ENCODE data around the gene DNMBP.

The DNMBP gene

GRCh38 chr10:100041306-100042002, 31.7 kb upstream of the DNMBP start:
- TF ChIP-seq USF1 (IDR thresholded peaks at IDR 0.05) (no peak), CEBPB (IDR thresholded peaks at IDR 0.05) (no peak), TEAD4 (IDR thresholded peaks at IDR 0.05) (no peak), TAF1 (IDR thresholded peaks at IDR 0.05; ENCODE audit: low read depth) (no peak), MAX (IDR thresholded peaks at IDR 0.05) (no peak), TCF12 (IDR thresholded peaks at IDR 0.05; ENCODE audit: low read depth) (no peak), CREB1 (IDR thresholded peaks at IDR 0.05; ENCODE audit: low read depth) (no peak), RAD21 (IDR thresholded peaks at IDR 0.05; ENCODE audit: low read depth) (no peak), YY1 (IDR thresholded peaks at IDR 0.05; ENCODE audit: low read depth) (no peak)

- TF ChIP-seq CEBPB (IDR thresholded peaks at IDR 0.05) (no peak), MAX (IDR thresholded peaks at IDR 0.05) (no peak), EP300 (IDR thresholded peaks at IDR 0.05; ENCODE audit: borderline replicate concordance) (no peak), REST (IDR thresholded peaks at IDR 0.05; ENCODE audit: low read depth) (no peak), NFIC (IDR thresholded peaks at IDR 0.05) (no peak), TAF1 (IDR thresholded peaks at IDR 0.05; ENCODE audit: low read depth) (no peak), EGR1 (IDR thresholded peaks at IDR 0.05) (no peak), ZBTB7A (IDR thresholded peaks at IDR 0.05; ENCODE audit: low read depth) (no peak), TCF12 (IDR thresholded peaks at IDR 0.05; ENCODE audit: low read depth) (no peak), YY1 (IDR thresholded peaks at IDR 0.05; ENCODE audit: low read depth) (no peak), RAD21 (IDR thresholded peaks at IDR 0.05; ENCODE audit: low read depth) (no peak), FOXM1 (IDR thresholded peaks at IDR 0.05; ENCODE audit: borderline replicate concordance, low read depth) (no peak), CREB1 (IDR thresholded peaks at IDR 0.05; ENCODE audit: low read depth) (no peak)
Observed at GRCh38 chr10:100038561-100039071, 28.9 kb upstream of the DNMBP start.

- TF ChIP-seq TEAD4 (IDR thresholded peaks at IDR 0.05): no peak
- TF ChIP-seq EP300 (IDR thresholded peaks at IDR 0.05; ENCODE audit: borderline replicate concordance): no peak
- TF ChIP-seq MAX (IDR thresholded peaks at IDR 0.05): no peak
- no peak for TF ChIP-seq ZBTB7A (IDR thresholded peaks at IDR 0.05; ENCODE audit: low read depth)
- TF ChIP-seq TAF1 (IDR thresholded peaks at IDR 0.05; ENCODE audit: low read depth): no peak
- TF ChIP-seq RAD21 (IDR thresholded peaks at IDR 0.05; ENCODE audit: low read depth): no peak
- TF ChIP-seq YY1 (IDR thresholded peaks at IDR 0.05; ENCODE audit: low read depth): no peak
- TF ChIP-seq TCF12 (IDR thresholded peaks at IDR 0.05; ENCODE audit: low read depth): no peak
- no peak for TF ChIP-seq FOXM1 (IDR thresholded peaks at IDR 0.05; ENCODE audit: borderline replicate concordance, low read depth)
- TF ChIP-seq NFIC (IDR thresholded peaks at IDR 0.05): no peak
- no peak for TF ChIP-seq CREB1 (IDR thresholded peaks at IDR 0.05; ENCODE audit: low read depth)
- no peak for TF ChIP-seq REST (IDR thresholded peaks at IDR 0.05; ENCODE audit: low read depth)
- TF ChIP-seq USF1 (IDR thresholded peaks at IDR 0.05): no peak
- TF ChIP-seq CEBPB (IDR thresholded peaks at IDR 0.05): no peak
Observed at GRCh38 chr10:100037758-100038315, 28.1 kb upstream of the DNMBP start.

DNA sequence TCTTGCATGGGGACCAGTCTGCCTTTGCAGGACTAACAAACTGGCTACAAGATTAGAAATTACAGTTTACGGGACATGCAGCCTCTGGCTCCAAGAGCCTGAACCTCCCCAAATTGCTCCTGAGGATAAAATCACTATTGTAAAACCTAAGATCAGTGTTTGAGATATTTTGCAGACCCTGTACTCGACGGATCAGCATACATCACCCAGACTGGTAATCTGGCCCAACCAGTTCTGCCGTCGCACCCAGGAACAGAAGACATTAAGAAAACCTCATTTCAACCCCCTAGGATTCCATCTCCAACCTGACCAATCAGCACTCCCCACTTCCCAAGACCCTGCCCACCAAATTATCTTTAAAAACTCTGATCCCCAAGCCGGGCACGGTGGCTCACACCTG, 27.1 kb upstream of the DNMBP start:
- TF ChIP-seq TAF1 (IDR thresholded peaks at IDR 0.05; ENCODE audit: low read depth) (no peak), TCF12 (IDR thresholded peaks at IDR 0.05; ENCODE audit: low read depth) (no peak), EGR1 (IDR thresholded peaks at IDR 0.05) (no peak), MAX (IDR thresholded peaks at IDR 0.05) (no peak)

- TF ChIP-seq ZBTB7A (IDR thresholded peaks at IDR 0.05; ENCODE audit: low read depth) (no peak), REST (IDR thresholded peaks at IDR 0.05; ENCODE audit: low read depth) (no peak), TEAD4 (IDR thresholded peaks at IDR 0.05) (peak; percentile 78)
Observed at GRCh38 chr10:100033766-100034418, 24.1 kb upstream of the DNMBP start.

Data from Ishikawa (cell line).